ENCODE measurements around the gene ATP10D. TPM values are rescaled to one million over a fixed set of nuclear protein-coding genes. Genes with fewer than 3 reads are reported as not detected.

ATP10D gene
- total RNA-seq, 1 experiment from 2014 or later = 16.2 TPM

- H3K27me3 Mint-ChIP-seq (ENCODE audit: insufficient read depth, unreplicated experiment) = no peaks in the 10 kb centered on the region
- BruUV-seq (replicated peaks) = no TSS peak
- TF ChIP-seq, protein P1, sequence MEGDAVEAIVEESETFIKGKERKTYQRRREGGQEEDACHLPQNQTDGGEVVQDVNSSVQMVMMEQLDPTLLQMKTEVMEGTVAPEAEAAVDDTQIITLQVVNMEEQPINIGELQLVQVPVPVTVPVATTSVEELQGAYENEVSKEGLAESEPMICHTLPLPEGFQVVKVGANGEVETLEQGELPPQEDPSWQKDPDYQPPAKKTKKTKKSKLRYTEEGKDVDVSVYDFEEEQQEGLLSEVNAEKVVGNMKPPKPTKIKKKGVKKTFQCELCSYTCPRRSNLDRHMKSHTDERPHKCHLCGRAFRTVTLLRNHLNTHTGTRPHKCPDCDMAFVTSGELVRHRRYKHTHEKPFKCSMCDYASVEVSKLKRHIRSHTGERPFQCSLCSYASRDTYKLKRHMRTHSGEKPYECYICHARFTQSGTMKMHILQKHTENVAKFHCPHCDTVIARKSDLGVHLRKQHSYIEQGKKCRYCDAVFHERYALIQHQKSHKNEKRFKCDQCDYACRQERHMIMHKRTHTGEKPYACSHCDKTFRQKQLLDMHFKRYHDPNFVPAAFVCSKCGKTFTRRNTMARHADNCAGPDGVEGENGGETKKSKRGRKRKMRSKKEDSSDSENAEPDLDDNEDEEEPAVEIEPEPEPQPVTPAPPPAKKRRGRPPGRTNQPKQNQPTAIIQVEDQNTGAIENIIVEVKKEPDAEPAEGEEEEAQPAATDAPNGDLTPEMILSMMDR (IDR thresholded peaks at IDR 0.05; ENCODE audit: unreplicated experiment) = peak; percentile 26
- H3K4me3 Mint-ChIP-seq (ENCODE audit: unreplicated experiment) = no peak overlapping the region
- no peak overlapping the region for H3K27ac Mint-ChIP-seq (ENCODE audit: low read depth, unreplicated experiment)
- H3K36me3 Mint-ChIP-seq (ENCODE audit: insufficient read depth, unreplicated experiment) = no peaks in the 10 kb centered on the region
- intact Hi-C loops (cut with micrococcal nuclease) = loop anchor here (2.0 kb wide), 1 partner anchor 54 kb away; no protein-coding TSS in a partner anchor
- ChIA-PET POLR2A (interaction anchor here (0.7 kb wide), 1 partner anchor 30 kb away, joined by 3 read pairs; no protein-coding TSS in a partner anchor), CTCF (interaction anchor here (2.4 kb wide), 1 partner anchor 53 kb away, joined by 7 read pairs; no protein-coding TSS in a partner anchor)
- no peaks in the 10 kb centered on the region for H3K9me3 Mint-ChIP-seq (ENCODE audit: unreplicated experiment)
- peaks cover 12% of the 10 kb centered on the region for H3K4me1 Mint-ChIP-seq (ENCODE audit: insufficient read depth, unreplicated experiment)
- no peak for DNase-seq (ENCODE audit: unreplicated experiment)
These were observed 25.6 kb downstream of the ATP10D start for GRCh38 chr4:47510506-47511143.

GRCh38 chr4:47513461-47513860 is 28.4 kb downstream of the ATP10D start:
- ChIA-PET POLR2A (no interaction called here), CTCF (no interaction called here)
- Mint-ChIP-seq H3K4me3 (ENCODE audit: unreplicated experiment) (no peak overlapping the region), H3K4me1 (ENCODE audit: insufficient read depth, unreplicated experiment) (peaks cover 12% of the 10 kb centered on the region), H3K36me3 (ENCODE audit: insufficient read depth, unreplicated experiment) (no peaks in the 10 kb centered on the region), H3K27me3 (ENCODE audit: insufficient read depth, unreplicated experiment) (no peaks in the 10 kb centered on the region), H3K27ac (ENCODE audit: low read depth, unreplicated experiment) (no peak overlapping the region), H3K9me3 (ENCODE audit: unreplicated experiment) (no peaks in the 10 kb centered on the region)
- intact Hi-C loops (cut with micrococcal nuclease) = no loop called here
- no TSS peak for BruUV-seq (replicated peaks)
- TF ChIP-seq, protein P1 (IDR thresholded peaks at IDR 0.05; ENCODE audit: unreplicated experiment) = no peak
- no peak for DNase-seq (ENCODE audit: unreplicated experiment)

- TF ChIP-seq, protein P1 (IDR thresholded peaks at IDR 0.05; ENCODE audit: unreplicated experiment) = no peak
- no TSS peak for BruUV-seq (replicated peaks)
- ChIA-PET CTCF (no interaction called here), POLR2A (interaction anchor here (1.2 kb wide), 1 partner anchor 34 kb away, joined by 5 read pairs; the partner anchor contains the start of gene ATP10D)
- Mint-ChIP-seq H3K9me3 (ENCODE audit: unreplicated experiment) (no peaks in the 10 kb centered on the region), H3K36me3 (ENCODE audit: insufficient read depth, unreplicated experiment) (no peaks in the 10 kb centered on the region), H3K4me3 (ENCODE audit: unreplicated experiment) (no peak overlapping the region), H3K4me1 (ENCODE audit: insufficient read depth, unreplicated experiment) (no peaks in the 10 kb centered on the region), H3K27me3 (ENCODE audit: insufficient read depth, unreplicated experiment) (no peaks in the 10 kb centered on the region), H3K27ac (ENCODE audit: low read depth, unreplicated experiment) (no peak overlapping the region)
- intact Hi-C loops (cut with micrococcal nuclease) = no loop called here
- no peak for DNase-seq (ENCODE audit: unreplicated experiment)
These were observed 34.3 kb downstream of the ATP10D start for GRCh38 chr4:47519239-47519883.

DNA sequence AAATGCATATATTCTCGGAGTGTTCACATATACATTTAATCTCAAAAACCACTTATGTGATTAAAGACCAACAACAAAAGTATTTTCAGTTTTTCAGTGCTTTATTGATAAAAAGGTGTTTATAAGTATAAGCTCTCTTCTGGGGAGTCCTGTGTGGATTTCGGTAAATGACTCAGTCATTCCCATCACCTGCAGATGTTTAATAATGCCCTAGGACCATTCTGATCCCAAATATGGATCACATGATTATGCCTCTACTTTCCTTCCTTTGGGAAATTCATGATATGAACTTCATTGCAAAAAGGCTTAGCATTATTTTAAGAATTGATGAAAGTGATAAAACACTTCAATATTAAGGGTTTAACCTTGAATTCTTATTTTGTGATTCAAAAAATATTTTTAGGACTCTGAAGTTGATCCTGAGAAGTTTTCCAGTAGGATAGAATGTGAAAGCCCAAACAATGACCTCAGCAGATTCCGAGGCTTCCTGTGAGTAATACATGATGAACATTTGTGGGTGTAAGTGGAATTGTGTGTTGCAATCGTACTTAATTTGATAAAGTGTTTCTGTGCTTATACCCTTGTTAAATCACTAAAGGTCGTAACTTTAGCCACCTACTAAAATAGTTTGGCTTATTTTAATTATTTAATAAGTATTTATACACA is 40.2 kb downstream of the ATP10D start:
- Mint-ChIP-seq H3K9me3 (ENCODE audit: unreplicated experiment) (no peaks in the 10 kb centered on the region), H3K4me3 (ENCODE audit: unreplicated experiment) (peak overlapping the region; percentile 12), H3K27me3 (ENCODE audit: insufficient read depth, unreplicated experiment) (no peaks in the 10 kb centered on the region), H3K36me3 (ENCODE audit: insufficient read depth, unreplicated experiment) (peaks cover 14% of the 10 kb centered on the region), H3K27ac (ENCODE audit: low read depth, unreplicated experiment) (peak overlapping the region; percentile 85), H3K4me1 (ENCODE audit: insufficient read depth, unreplicated experiment) (peaks cover 17% of the 10 kb centered on the region)
- ChIA-PET CTCF (interaction anchor here (0.6 kb wide), 1 partner anchor 602 kb away, joined by 3 read pairs; no protein-coding TSS in a partner anchor), POLR2A (interaction anchor here (0.6 to 1.9 kb wide), 5 partner anchors 16 to 404 kb away, joined by 3 to 11 read pairs (median 4); partner anchors contain the start of gene ATP10D)
- TSS peak; percentile 53 for BruUV-seq (replicated peaks)
- intact Hi-C loops (cut with micrococcal nuclease) = no loop called here
- TF ChIP-seq, protein P1 (IDR thresholded peaks at IDR 0.05; ENCODE audit: unreplicated experiment) = no peak
- peak; percentile 86 for DNase-seq (ENCODE audit: unreplicated experiment)
